Transverse colon (tissue), 4 donors: ENCODE results near the gene ZFYVE21. TPM values are rescaled to one million over a fixed set of nuclear protein-coding genes. Genes with fewer than 3 reads are reported as not detected.

Source experiments
- DNase-seq: peaks from one replicate; pipeline ENCODE4 v3.0.0-alpha.2; 2019
- H3K27ac ChIP-seq, 4 donors: fragments of 200-600 bp; sonication (generic); 2 replicates each; pipeline ENCODE4 v1.5.1; 2016 to 2018; ENCODE audit warnings: inconsistent platforms in 4 of 4
- H3K27me3 ChIP-seq: fragments of 200-600 bp; sonication (generic); 2 replicates; pipeline ENCODE4 v1.5.1; 2017; ENCODE audit warnings: inconsistent platforms
- H3K36me3 ChIP-seq, 4 donors: fragments of 200-600 bp; sonication (generic); 2 replicates each; pipeline ENCODE4 v1.5.1; 2017 to 2019; ENCODE audit warnings: inconsistent platforms in 4 of 4
- H3K4me1 ChIP-seq, 4 donors: fragments of 200-600 bp; sonication (generic); 2 replicates each; pipeline ENCODE4 v1.5.1; 2017 to 2020; ENCODE audit warnings: inconsistent platforms in 4 of 4
- H3K4me3 ChIP-seq, 4 donors: fragments of 200-600 bp; sonication (generic); 1 replicate in 1 of 4; 2 replicates in 3 of 4; pipeline versions ENCODE4 v1.5.1 to v1.6.1; 2017 to 2019; ENCODE audit warnings: inconsistent platforms in 4 of 4
- H3K9me3 ChIP-seq, 2 donors: fragments of 200-600 bp; sonication (generic); 2 replicates each; pipeline ENCODE4 v1.5.1; 2017 to 2019; ENCODE audit warnings: inconsistent platforms in 2 of 2
- EP300 ChIP-seq: sonication (generic); formaldehyde crosslinking; IDR thresholded peaks from one replicate; pipeline ENCODE4 v1.6.1; 2017; ENCODE audit warnings: antibody characterized with exemption, low read depth
- POLR2A ChIP-seq: fragments of 450-650 bp; IDR thresholded peaks from one replicate; pipeline ENCODE4 v1.6.1; 2016; ENCODE audit warnings: antibody characterized with exemption, mild to moderate bottlenecking, moderate library complexity
- POLR2AphosphoS5 ChIP-seq, 3 donors: sonication (generic); formaldehyde crosslinking; IDR thresholded peaks; one replicate each; pipeline ENCODE4 v1.6.1; 2016; ENCODE audit warnings: antibody characterized with exemption in 3 of 3
- WGBS, 2 donors: methylation state at CpG; one replicate each; pipeline ENCODE4 v1.1.5; 2018; ENCODE audit warnings: low coverage in 1 of 2; 5-methylcytosine and 5-hydroxymethylcytosine counted together
- in situ Hi-C, 4 donors: fragments of 200-750 bp; cut with MboI; loops; one replicate each; pipeline versions ENCODE4 v1.15.0 to v1.15.1; 2017; ENCODE audit warnings: low sequenced_read_pairs in 3 of 4, low pct_ligation_motif_present in 1 of 4, low pct_unique_long_range_greater_than_20kb in 1 of 4
- intact Hi-C: fragments of 100-400 bp; cut with DNase I; formaldehyde crosslinking; loops from one replicate; pipeline ENCODE4 v1.15.1; 2023; ENCODE audit warnings: low total_unique reads
- total RNA-seq, 4 donors: library from RNA; depleted of rRNA; stranded (reverse); fragments of >200 nt; gene quantifications; one replicate each; pipeline ENCODE4 v1.1.0, GENCODE V29; 2016
- TF ChIP-seq, protein P1 (sequence below), 5 experiments: fragments of 200-600 bp in 3 of 5; fragments of 450-650 bp in 2 of 5; sonication (generic) in 3 of 5; IDR thresholded peaks; 1 replicate in 2 of 5; 2 replicates in 3 of 5; pipeline ENCODE4 v1.5.1; 2016 to 2017; ENCODE audit warnings: antibody characterized with exemption in 5 of 5, inconsistent platforms in 3 of 5, mild to moderate bottlenecking in 2 of 5, moderate library complexity in 1 of 5

ZFYVE21 gene
- total RNA-seq, 4 donors from 2014 or later = 90.2 to 214 (median 137) TPM

GRCh38 chr14:103710771-103711377, 4.7 kb upstream of the ZFYVE21 start:
- in situ Hi-C loops = no loop called here

DNA sequence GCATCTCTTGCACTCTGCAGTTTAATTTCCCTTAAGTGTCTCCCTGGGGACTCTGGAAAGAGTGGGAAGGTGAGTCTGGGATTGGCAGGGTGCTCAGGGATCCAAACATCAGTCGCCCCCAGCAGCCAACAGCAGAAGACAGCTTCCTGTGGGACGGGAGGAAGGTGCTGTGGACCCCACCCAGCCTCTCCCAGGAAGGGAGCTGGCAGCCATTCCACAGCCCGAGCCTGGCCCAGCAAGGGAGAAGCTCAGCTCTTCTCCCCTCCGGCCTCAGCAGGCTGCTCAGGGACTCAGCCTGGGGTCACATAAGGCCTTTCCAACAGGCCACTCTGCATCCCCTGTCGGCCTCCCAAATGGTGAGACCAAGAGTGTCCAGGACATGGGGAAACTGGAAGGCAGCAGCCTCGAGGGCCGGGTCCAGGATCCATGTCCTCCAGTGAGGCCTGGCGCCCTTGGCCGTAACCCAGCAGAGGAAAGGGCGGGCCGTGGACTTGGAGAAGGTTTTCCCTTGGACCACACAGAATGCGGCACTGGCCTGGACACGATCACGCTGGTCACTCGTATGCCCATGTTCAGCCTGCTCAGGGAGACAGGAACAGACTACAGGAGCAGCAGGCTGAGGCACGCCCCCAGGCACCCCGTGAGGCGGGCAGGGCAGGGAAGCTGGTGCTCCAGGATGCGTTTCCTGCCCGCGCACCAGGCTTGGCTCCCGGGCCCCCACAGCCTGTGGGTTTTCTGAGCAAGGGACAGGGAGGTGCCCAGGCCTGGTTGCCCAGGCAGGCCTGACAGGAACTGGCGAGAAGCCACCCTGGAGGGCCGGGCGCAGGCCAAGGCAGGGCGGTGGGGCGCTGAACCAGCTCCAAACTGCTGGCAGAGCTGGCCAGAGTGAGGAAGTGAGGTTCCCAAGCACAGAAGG, 3.8 kb upstream of the ZFYVE21 start:
- in situ Hi-C loops = no loop called here
- WGBS, 2 donors = 37% methylated on average over 26 of the region's 27 CpGs; no CpG with 5 or more reads in 1 of the 2 donors
- peaks cover 22 to 51% (median 45%) of the 10 kb centered on the region in 4 donors for H3K4me1 ChIP-seq
- TF ChIP-seq POLR2A = peak; percentile 28
- peak in 2 of 3 donors; percentile 14 to 22 for TF ChIP-seq POLR2AphosphoS5 (IDR thresholded peaks at IDR 0.05)
- TF ChIP-seq, protein P1, sequence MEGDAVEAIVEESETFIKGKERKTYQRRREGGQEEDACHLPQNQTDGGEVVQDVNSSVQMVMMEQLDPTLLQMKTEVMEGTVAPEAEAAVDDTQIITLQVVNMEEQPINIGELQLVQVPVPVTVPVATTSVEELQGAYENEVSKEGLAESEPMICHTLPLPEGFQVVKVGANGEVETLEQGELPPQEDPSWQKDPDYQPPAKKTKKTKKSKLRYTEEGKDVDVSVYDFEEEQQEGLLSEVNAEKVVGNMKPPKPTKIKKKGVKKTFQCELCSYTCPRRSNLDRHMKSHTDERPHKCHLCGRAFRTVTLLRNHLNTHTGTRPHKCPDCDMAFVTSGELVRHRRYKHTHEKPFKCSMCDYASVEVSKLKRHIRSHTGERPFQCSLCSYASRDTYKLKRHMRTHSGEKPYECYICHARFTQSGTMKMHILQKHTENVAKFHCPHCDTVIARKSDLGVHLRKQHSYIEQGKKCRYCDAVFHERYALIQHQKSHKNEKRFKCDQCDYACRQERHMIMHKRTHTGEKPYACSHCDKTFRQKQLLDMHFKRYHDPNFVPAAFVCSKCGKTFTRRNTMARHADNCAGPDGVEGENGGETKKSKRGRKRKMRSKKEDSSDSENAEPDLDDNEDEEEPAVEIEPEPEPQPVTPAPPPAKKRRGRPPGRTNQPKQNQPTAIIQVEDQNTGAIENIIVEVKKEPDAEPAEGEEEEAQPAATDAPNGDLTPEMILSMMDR (IDR thresholded peaks at IDR 0.05) = no peak
- TF ChIP-seq EP300 = no peak
- no peak overlapping the region for H3K4me3 ChIP-seq
- DNase-seq = peak; percentile 77
- H3K36me3 ChIP-seq = no peaks in the 10 kb centered on the region
- intact Hi-C loops = loop anchor here (10.0 kb wide), 1 partner anchor 137 kb away; no protein-coding TSS in a partner anchor
- H3K27me3 ChIP-seq = no peaks in the 10 kb centered on the region
- H3K9me3 ChIP-seq = no peaks in the 10 kb centered on the region
- peak overlapping the region; percentile 74 to 86 (median 80) for H3K27ac ChIP-seq

More at GRCh38 chr14:103710771-103711377, 4.7 kb upstream of the ZFYVE21 start:
- Histone ChIP-seq H3K9me3 (no peaks in the 10 kb centered on the region), H3K4me3 (no peak overlapping the region), H3K4me1 (peaks cover 22 to 47% (median 40%) of the 10 kb centered on the region in 4 donors), H3K36me3 (no peaks in the 10 kb centered on the region), H3K27me3 (no peaks in the 10 kb centered on the region), H3K27ac (peak overlapping the region; percentile 74 to 86 (median 80))
- 27 to 38% methylated on average over 3 to 9 of the region's 9 CpGs for WGBS, 2 donors
- peak; percentile 56 for DNase-seq
- intact Hi-C loops = loop anchor here (10.0 kb wide), 1 partner anchor 136 kb away; no protein-coding TSS in a partner anchor
- no peak for TF ChIP-seq EP300
- TF ChIP-seq POLR2A = no peak
- TF ChIP-seq, protein P1 (IDR thresholded peaks at IDR 0.05) = no peak
- no peak for TF ChIP-seq POLR2AphosphoS5 (IDR thresholded peaks at IDR 0.05)

- Histone ChIP-seq H3K9me3 (no peaks in the 10 kb centered on the region), H3K27me3 (no peaks in the 10 kb centered on the region), H3K4me3 (no peak overlapping the region), H3K27ac (peak overlapping the region; percentile 74 to 86 (median 80)), H3K4me1 (peaks cover 22 to 58% (median 50%) of the 10 kb centered on the region in 4 donors), H3K36me3 (no peaks in the 10 kb centered on the region)
- in situ Hi-C loops = no loop called here
- 92% methylated on average over 13 of the region's 24 CpGs; no CpG with 5 or more reads in 1 of the 2 donors for WGBS, 2 donors
- DNase-seq = no peak
- TF ChIP-seq EP300 = no peak
- no peak for TF ChIP-seq POLR2A
- TF ChIP-seq, protein P1 (IDR thresholded peaks at IDR 0.05) = no peak
- no peak for TF ChIP-seq POLR2AphosphoS5 (IDR thresholded peaks at IDR 0.05)
- intact Hi-C loops = loop anchor here (10.0 kb wide), 1 partner anchor 138 kb away; no protein-coding TSS in a partner anchor
These were observed 2.9 kb upstream of the ZFYVE21 start for GRCh38 chr14:103712633-103713247.
